MM.1S (cell line): Measurements from ENCODE around the gene HGS.

ENCODE experiments used
- DNase-seq: peaks from one replicate; pipeline ENCODE4 v3.0.0-alpha.2; 2015
- H2AFZ ChIP-seq: fragments of 300-600 bp; sonication (generic); 2 replicates; pipeline ENCODE4 v1.6.0; 2016; ENCODE audit warnings: antibody characterized with exemption, low read length
- H3F3A ChIP-seq: fragments of 300-600 bp; sonication (generic); 2 replicates; pipeline ENCODE4 v1.6.1; 2016; ENCODE audit warnings: mild to moderate bottlenecking, antibody characterized with exemption, low read length, moderate library complexity, mixed read lengths; ENCODE audit not compliant: insufficient read depth
- H3K27ac ChIP-seq: fragments of 300-600 bp; sonication (generic); 2 replicates; pipeline ENCODE4 v1.5.1; 2016; ENCODE audit warnings: mild to moderate bottlenecking, low read length
- H3K27me3 ChIP-seq: fragments of 300-600 bp; sonication (generic); replicated peaks from 2 replicates; pipeline ENCODE4 v1.6.0; 2016; ENCODE audit warnings: low read length; ENCODE audit not compliant: insufficient read depth
- H3K36me3 ChIP-seq: fragments of 300-600 bp; sonication (generic); replicated peaks from 2 replicates; pipeline ENCODE4 v1.6.1; 2016; ENCODE audit warnings: mild to moderate bottlenecking, low read length, mixed read lengths; ENCODE audit not compliant: insufficient read depth
- H3K4me1 ChIP-seq: fragments of 300-600 bp; sonication (generic); 2 replicates; pipeline ENCODE4 v1.6.1; 2016; ENCODE audit warnings: low read length, mixed read lengths
- H3K4me2 ChIP-seq: fragments of 300-600 bp; sonication (generic); 2 replicates; pipeline ENCODE4 v1.6.0; 2016; ENCODE audit warnings: low read depth, low read length
- H3K4me3 ChIP-seq: fragments of 300-600 bp; sonication (generic); 2 replicates; pipeline ENCODE4 v1.5.1; 2016; ENCODE audit warnings: low read length, mixed read lengths
- H3K79me2 ChIP-seq: fragments of 300-600 bp; sonication (generic); 2 replicates; pipeline ENCODE4 v1.6.1; 2016; ENCODE audit warnings: mixed run types, low read length, mixed read lengths
- H3K9ac ChIP-seq: fragments of 300-600 bp; sonication (generic); 2 replicates; pipeline ENCODE4 v1.6.1; 2016; ENCODE audit warnings: low read length, mixed read lengths
- H3K9me2 ChIP-seq: fragments of 300-600 bp; sonication (generic); replicated peaks from 2 replicates; pipeline ENCODE4 v1.6.1; 2016; ENCODE audit warnings: mild to moderate bottlenecking, low read length, mixed read lengths; ENCODE audit not compliant: insufficient read depth
- H3K9me3 ChIP-seq: fragments of 300-600 bp; sonication (generic); replicated peaks from 2 replicates; pipeline ENCODE4 v1.6.1; 2016; ENCODE audit warnings: mild to moderate bottlenecking, low read length, mixed read lengths; ENCODE audit not compliant: insufficient read depth
- H4K20me1 ChIP-seq: fragments of 300-600 bp; sonication (generic); 2 replicates; pipeline ENCODE4 v1.6.1; 2016; ENCODE audit warnings: mild to moderate bottlenecking, low read length, moderate library complexity, mixed read lengths; ENCODE audit not compliant: insufficient read depth
- EZH2 ChIP-seq: fragments of 300-600 bp; sonication (generic); optimal IDR thresholded peaks from 2 replicates; pipeline ENCODE3; 2017; ENCODE audit warnings: low read depth, mild to moderate bottlenecking, antibody characterized with exemption, low read length, mixed read lengths
- EZH2phosphoT487 ChIP-seq: fragments of 300-600 bp; sonication (generic); IDR thresholded peaks from 2 replicates; pipeline ENCODE4 v1.6.1; 2018; ENCODE audit warnings: antibody characterized with exemption, low read length
- TF ChIP-seq, protein P1 (sequence below): fragments of 300-600 bp; sonication (generic); IDR thresholded peaks from 2 replicates; pipeline ENCODE4 v1.5.1; 2016; ENCODE audit warnings: antibody characterized with exemption, low read length, mixed read lengths

HGS gene

GRCh38 chr17:81686614-81687013, 2.8 kb downstream of the HGS start:
- peaks cover 9% of the 10 kb centered on the region for H3K36me3 ChIP-seq
- H3K4me1 ChIP-seq, result 0 out of 2 replicates have a peak, but pooled peaks cover 16% of the 10 kb centered on the region
- H3K4me2 ChIP-seq, result no peak overlapping the region
- H3K27ac ChIP-seq, result no peak overlapping the region
- H3K9me2 ChIP-seq, result no peaks in the 10 kb centered on the region
- H3K27me3 ChIP-seq, result no peaks in the 10 kb centered on the region
- H3K9ac ChIP-seq, result no peak overlapping the region
- no peaks in the 10 kb centered on the region for H3K9me3 ChIP-seq
- no peak for DNase-seq
- no peak for TF ChIP-seq EZH2
- TF ChIP-seq, protein P1, sequence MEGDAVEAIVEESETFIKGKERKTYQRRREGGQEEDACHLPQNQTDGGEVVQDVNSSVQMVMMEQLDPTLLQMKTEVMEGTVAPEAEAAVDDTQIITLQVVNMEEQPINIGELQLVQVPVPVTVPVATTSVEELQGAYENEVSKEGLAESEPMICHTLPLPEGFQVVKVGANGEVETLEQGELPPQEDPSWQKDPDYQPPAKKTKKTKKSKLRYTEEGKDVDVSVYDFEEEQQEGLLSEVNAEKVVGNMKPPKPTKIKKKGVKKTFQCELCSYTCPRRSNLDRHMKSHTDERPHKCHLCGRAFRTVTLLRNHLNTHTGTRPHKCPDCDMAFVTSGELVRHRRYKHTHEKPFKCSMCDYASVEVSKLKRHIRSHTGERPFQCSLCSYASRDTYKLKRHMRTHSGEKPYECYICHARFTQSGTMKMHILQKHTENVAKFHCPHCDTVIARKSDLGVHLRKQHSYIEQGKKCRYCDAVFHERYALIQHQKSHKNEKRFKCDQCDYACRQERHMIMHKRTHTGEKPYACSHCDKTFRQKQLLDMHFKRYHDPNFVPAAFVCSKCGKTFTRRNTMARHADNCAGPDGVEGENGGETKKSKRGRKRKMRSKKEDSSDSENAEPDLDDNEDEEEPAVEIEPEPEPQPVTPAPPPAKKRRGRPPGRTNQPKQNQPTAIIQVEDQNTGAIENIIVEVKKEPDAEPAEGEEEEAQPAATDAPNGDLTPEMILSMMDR, result no peak
- TF ChIP-seq EZH2phosphoT487, result no peak
- no peak overlapping the region for H3K4me3 ChIP-seq
- no peaks in the 10 kb centered on the region for H3F3A ChIP-seq
- H2AFZ ChIP-seq, result no peak overlapping the region
- H4K20me1 ChIP-seq, result no peaks in the 10 kb centered on the region
- H3K79me2 ChIP-seq, result peaks cover 94% of the 10 kb centered on the region

DNA sequence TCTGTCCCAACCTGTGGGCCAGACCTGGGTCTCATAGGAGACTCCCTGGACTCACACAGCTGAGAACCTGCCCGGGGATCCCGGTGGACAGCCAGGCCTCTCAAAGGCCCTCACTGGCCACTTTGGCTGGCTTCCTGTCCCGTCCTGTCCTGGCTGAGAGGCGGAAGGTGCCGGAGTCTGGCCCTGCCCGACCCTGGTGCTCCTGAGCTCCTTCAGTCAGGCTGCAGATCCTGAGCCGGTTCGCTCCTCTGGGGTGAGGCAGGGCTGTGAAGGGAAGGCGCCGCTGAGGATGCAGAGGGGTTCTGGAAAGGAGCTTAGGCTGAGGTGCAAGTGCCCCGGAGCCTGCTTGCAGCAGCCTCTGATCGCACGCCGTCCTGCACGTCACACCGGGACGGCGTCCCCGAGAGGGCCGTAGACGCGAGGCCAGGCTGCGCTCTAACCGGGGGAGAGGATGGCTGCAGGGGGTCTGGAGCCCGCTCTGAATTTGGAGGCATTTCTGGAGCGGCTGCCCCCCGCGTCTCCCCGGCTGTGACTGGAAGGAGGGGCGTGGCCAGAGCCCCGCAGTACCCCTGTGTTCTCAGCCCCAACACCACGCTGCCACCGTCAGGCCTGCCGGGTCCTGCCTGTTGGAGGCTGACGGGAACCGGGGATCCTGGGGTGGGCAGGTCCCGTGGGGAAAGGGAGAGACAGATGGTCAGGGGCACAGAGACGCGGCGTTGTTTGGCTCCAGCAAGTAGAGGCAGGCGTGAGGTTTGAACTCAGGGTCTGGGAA, 4.1 kb downstream of the HGS start:
- H3K36me3 ChIP-seq, result peaks cover 11% of the 10 kb centered on the region
- H3K4me1 ChIP-seq, result 0 out of 2 replicates have a peak, but pooled peaks cover 11% of the 10 kb centered on the region
- H3K4me2 ChIP-seq, result no peak overlapping the region
- H4K20me1 ChIP-seq, result no peaks in the 10 kb centered on the region
- no peaks in the 10 kb centered on the region for H3K9me2 ChIP-seq
- no peak for DNase-seq
- H3K79me2 ChIP-seq, result peaks cover 82% of the 10 kb centered on the region
- H3K9me3 ChIP-seq, result no peaks in the 10 kb centered on the region
- no peaks in the 10 kb centered on the region for H3F3A ChIP-seq
- H3K9ac ChIP-seq, result no peak overlapping the region
- H2AFZ ChIP-seq, result no peak overlapping the region
- TF ChIP-seq EZH2phosphoT487, result no peak
- TF ChIP-seq, protein P1, result no peak
- no peak for TF ChIP-seq EZH2
- no peaks in the 10 kb centered on the region for H3K27me3 ChIP-seq
- no peak overlapping the region for H3K27ac ChIP-seq
- H3K4me3 ChIP-seq, result no peak overlapping the region

GRCh38 chr17:81688616-81689015, 4.8 kb downstream of the HGS start:
- no peaks in the 10 kb centered on the region for H4K20me1 ChIP-seq

More at GRCh38 chr17:81688616-81689015, 4.8 kb downstream of the HGS start:
- TF ChIP-seq, protein P1, result no peak
- TF ChIP-seq EZH2 (no peak), EZH2phosphoT487 (no peak)
- Histone ChIP-seq H2AFZ (no peak overlapping the region), H3K9me2 (no peaks in the 10 kb centered on the region), H3K36me3 (peaks cover 11% of the 10 kb centered on the region), H3K27me3 (no peaks in the 10 kb centered on the region), H3K9ac (no peak overlapping the region), H3K4me3 (no peak overlapping the region), H3K4me2 (no peak overlapping the region), H3K27ac (no peak overlapping the region), H3K79me2 (peaks cover 76% of the 10 kb centered on the region), H3K4me1 (0 out of 2 replicates have a peak, but pooled peaks cover 11% of the 10 kb centered on the region), H3F3A (no peaks in the 10 kb centered on the region), H3K9me3 (no peaks in the 10 kb centered on the region)
- DNase-seq, result no peak
